Measurements from ENCODE around the gene ARHGEF7. TPM values are rescaled to one million over a fixed set of nuclear protein-coding genes. Genes with fewer than 3 reads are reported as not detected.
A peak's percentile ranks its signal among the peaks of the same experiment; 100 is the strongest.

ARHGEF7 gene
- total RNA-seq, 4 donors from 2014 or later = 42.8 to 125 (median 61.1) TPM

DNA sequence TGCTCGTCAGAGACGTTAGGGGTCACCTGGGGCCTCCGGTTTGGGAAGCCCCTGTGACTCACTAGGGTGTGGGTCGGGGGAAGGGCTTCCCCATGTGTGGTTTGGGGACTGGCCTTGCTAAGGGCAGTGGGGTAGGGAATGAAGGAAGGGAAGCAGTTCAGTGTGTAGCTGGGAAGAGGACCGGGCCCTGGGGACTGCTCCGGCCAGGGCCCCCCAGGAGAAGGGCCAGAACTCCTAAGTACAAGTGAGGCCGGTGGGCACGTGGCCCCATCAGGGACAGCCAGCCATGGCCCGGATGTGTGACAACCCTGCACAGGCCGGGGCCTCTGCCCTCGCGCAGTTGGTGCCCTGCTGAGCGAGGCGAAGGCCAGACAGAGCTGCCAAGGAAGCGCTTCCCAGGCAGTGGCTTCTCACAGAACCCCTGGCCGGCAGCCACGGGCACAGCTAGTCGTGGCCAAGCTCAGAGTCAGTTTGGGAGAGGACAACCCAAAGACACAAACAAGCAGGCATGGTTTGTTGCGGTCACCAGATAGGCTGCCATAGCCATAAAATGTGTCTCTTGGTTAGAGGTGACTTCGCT is 231.1 kb downstream of the ARHGEF7 start:
- peak in 1 of 2 donors; percentile 77 for DNase-seq (ENCODE audit: low spot score in 2 of 2)
- intact Hi-C loops (cut with DNase I; ENCODE audit: low total_unique reads) = no loop called here
- WGBS, 2 donors = 86 to 88% methylated on average over 17 to 20 of the region's 20 CpGs
- no peak overlapping the region for H3K4me3 ChIP-seq (ENCODE audit: low read depth, poor library complexity, severe bottlenecking)
- no peak for TF ChIP-seq POLR2A (IDR thresholded peaks at IDR 0.05)
- TF ChIP-seq, protein P1, sequence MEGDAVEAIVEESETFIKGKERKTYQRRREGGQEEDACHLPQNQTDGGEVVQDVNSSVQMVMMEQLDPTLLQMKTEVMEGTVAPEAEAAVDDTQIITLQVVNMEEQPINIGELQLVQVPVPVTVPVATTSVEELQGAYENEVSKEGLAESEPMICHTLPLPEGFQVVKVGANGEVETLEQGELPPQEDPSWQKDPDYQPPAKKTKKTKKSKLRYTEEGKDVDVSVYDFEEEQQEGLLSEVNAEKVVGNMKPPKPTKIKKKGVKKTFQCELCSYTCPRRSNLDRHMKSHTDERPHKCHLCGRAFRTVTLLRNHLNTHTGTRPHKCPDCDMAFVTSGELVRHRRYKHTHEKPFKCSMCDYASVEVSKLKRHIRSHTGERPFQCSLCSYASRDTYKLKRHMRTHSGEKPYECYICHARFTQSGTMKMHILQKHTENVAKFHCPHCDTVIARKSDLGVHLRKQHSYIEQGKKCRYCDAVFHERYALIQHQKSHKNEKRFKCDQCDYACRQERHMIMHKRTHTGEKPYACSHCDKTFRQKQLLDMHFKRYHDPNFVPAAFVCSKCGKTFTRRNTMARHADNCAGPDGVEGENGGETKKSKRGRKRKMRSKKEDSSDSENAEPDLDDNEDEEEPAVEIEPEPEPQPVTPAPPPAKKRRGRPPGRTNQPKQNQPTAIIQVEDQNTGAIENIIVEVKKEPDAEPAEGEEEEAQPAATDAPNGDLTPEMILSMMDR (IDR thresholded peaks at IDR 0.05) = no peak

DNA sequence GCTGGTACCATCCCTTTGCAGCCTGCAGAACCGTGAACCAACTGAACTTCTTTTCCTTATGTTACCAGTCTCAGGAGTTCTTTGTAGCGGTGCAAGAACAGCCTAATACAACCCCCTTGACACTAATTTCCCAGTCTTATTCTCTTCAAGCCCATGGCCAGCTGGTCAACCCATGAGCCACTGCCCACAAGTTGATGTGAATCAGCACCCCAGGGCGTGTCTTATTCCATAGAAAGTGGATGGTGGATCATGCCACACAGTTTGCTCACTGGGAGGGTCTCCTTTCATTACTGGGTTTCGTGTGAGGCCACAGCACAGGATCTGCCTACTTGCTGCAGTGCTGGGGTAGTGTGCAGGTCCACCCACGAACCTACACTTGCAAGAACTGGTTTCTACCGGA is 232.3 kb downstream of the ARHGEF7 start:
- no peak for DNase-seq (ENCODE audit: low spot score in 2 of 2)
- TF ChIP-seq, protein P1 (IDR thresholded peaks at IDR 0.05) = no peak
- TF ChIP-seq POLR2A (IDR thresholded peaks at IDR 0.05) = no peak
- intact Hi-C loops (cut with DNase I; ENCODE audit: low total_unique reads) = no loop called here
- WGBS, 2 donors = 90 to 92% methylated on average over 6 of the region's 6 CpGs
- H3K4me3 ChIP-seq (ENCODE audit: low read depth, poor library complexity, severe bottlenecking) = no peak overlapping the region

DNA sequence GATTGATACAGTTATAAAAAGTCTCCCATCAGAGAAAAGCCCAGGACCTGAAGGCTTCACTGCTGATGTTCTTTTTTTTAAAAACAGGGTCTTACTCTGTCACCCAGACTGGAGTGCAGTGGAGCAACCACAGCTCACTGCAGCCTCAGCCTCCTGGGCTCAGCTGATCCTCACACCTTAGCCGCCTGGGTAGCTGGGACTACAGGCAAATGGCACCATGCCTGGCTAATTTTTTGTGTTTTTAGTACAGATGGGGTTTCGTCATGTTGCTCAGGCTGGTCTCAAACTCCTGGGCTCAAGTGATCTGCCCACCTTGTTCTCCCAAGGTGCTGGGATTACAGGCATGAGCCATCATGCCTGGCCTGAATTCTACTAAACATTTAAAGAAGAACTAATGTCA is 238.4 kb downstream of the ARHGEF7 start:
- no peak for DNase-seq (ENCODE audit: low spot score in 2 of 2)
- intact Hi-C loops (cut with DNase I; ENCODE audit: low total_unique reads) = no loop called here
- TF ChIP-seq, protein P1 (IDR thresholded peaks at IDR 0.05) = no peak
- TF ChIP-seq POLR2A (IDR thresholded peaks at IDR 0.05) = no peak
- H3K4me3 ChIP-seq (ENCODE audit: low read depth, poor library complexity, severe bottlenecking) = no peak overlapping the region
- 87 to 89% methylated on average over 2 of the region's 2 CpGs for WGBS, 2 donors

DNA sequence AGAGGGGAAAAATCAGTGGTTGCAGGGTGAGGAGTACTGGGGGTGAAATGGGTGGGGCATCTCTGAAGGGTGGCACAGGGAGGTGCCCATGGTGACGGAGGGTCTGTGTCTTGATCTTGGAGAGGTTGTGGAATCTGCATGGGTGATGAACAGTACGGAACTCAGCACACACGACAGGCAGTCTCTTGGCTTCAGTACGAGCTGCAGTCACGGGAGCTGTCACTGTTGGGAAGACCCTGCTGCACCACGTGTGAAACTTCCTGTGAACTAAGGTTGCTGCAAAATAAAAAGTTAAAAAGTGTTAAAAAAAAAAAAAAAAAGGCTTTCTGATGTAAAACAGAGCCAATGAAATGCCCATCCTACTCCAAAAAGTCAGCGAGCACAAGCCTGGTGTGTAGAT is 239.7 kb downstream of the ARHGEF7 start:
- no peak overlapping the region for H3K4me3 ChIP-seq (ENCODE audit: low read depth, poor library complexity, severe bottlenecking)
- 47 to 61% methylated on average over 7 of the region's 7 CpGs for WGBS, 2 donors
- TF ChIP-seq POLR2A (IDR thresholded peaks at IDR 0.05) = no peak
- TF ChIP-seq, protein P1 (IDR thresholded peaks at IDR 0.05) = no peak
- intact Hi-C loops (cut with DNase I; ENCODE audit: low total_unique reads) = no loop called here
- no peak for DNase-seq (ENCODE audit: low spot score in 2 of 2)

Other genes starting within 250 kb of the ARHGEF7 start
- 10 to 100 TPM; 37.3 to 51.8 (median 46.9) TPM for gene ANKRD10, start 200.2 kb upstream of the ARHGEF7 start, total RNA-seq
- not detected for gene TEX29, start 205.3 kb downstream of the ARHGEF7 start, total RNA-seq

Data from lower leg skin (tissue), 4 donors.